Mucosa of descending colon (tissue), 3 donors: Measurements from ENCODE around the gene STAT5B. TPM values are rescaled to one million over a fixed set of nuclear protein-coding genes. Genes with fewer than 3 reads are reported as not detected.

Experiments
- ATAC-seq: fragments of 200-7000 bp; cut with Tn5 transposase; one replicate; pipeline ENCODE4 v1.9.1; 2020; ENCODE audit warnings: mild to moderate bottlenecking, moderate library complexity
- DNase-seq, 3 donors: peaks; one replicate each; pipeline ENCODE4 v3.0.0-alpha.2; 2020
- H3K36me3 ChIP-seq: fragments of 200-600 bp; one replicate; pipeline ENCODE4 v1.8.0; 2021; ENCODE audit warnings: low read depth, mild to moderate bottlenecking
- H3K4me1 ChIP-seq: fragments of 200-600 bp; one replicate; pipeline ENCODE4 v1.8.0; 2021; ENCODE audit warnings: low read depth, mild to moderate bottlenecking
- H3K4me3 ChIP-seq: fragments of 200-600 bp; one replicate; pipeline ENCODE4 v1.8.0; 2021; ENCODE audit warnings: mild to moderate bottlenecking
- H3K9me3 ChIP-seq: fragments of 200-600 bp; one replicate; pipeline ENCODE4 v1.8.0; 2021; ENCODE audit warnings: mild to moderate bottlenecking
- CTCF ChIP-seq: fragments of 200-600 bp; IDR thresholded peaks from one replicate; pipeline ENCODE4 v1.8.0; 2022; ENCODE audit warnings: antibody characterized with exemption, mild to moderate bottlenecking
- intact Hi-C, 2 donors: fragments of 100-400 bp; cut with DNase I in 1 of 2; cut with micrococcal nuclease in 1 of 2; formaldehyde crosslinking; loops; one replicate each; pipeline versions ENCODE4 v1.11.0 to v1.11.1; 2022; cut with DNase I, micrococcal nuclease
- total RNA-seq, 3 donors: library from RNA; stranded (reverse); fragmentation: NEBNext Ultra II Directional in 2 of 3; extraction: Animal tissue kit (Norgen Biotek cat#: 25700) in 2 of 3; gene quantifications; one replicate each; pipeline versions ENCODE4 v1.2.1 to v1.2.4, GENCODE V29; 2021 to 2023
- donor health status: DM: no; HTN: no; CAD: no; lungs with moderate emphysema.
- donor health status: DM: no; HTN: no; CAD: no.
- donor health status: DM: no; HTN: yes; CAD: no.

The STAT5B gene
- total RNA-seq, 3 donors from 2014 or later: 30.1 to 93.0 (median 32.2) TPM

DNA sequence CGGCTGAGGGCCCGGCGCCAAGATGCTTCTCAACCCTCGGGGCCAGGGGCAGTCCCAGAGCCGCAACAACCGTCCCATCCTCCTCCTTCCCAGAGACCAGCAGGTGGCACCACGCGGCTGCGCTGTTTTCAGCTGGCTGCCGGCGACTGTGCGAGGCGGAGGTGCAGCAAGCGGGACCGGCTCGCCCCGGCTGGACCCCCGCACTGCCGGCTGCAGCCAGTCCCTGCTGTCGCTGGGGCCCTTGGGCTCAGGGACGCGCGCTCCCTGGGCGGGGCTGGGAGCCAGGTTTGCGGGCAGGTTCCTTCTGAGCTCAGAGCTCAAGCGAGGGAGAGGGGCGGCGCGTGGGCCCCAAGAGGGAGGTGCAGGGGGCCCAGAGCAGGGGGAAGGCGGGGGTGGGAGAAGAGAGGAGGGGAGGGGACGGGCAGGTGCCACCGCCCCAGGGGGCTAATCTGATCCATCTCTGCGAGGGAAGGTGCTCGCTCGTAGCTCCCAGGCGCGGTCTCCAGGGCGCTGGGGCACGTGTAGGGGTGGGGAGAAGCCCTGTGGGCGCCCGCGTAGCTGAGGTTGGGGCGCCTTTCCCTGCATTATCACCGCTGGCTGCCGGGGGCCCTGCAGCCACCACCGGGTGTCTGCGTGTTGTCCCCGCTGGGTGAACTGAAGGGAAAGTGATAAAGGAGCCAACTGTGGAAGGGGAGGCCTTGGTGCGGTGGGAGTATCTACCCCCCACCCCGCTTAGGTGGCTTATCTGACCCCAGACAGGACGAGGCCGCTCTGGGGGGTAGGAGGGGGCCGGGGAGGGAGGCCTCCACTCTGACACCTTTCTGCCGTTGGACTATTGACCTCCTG is 36.3 kb upstream of the STAT5B start:
- peaks cover 14% of the 10 kb centered on the region for H3K4me1 ChIP-seq
- ATAC-seq: peak; percentile 81
- peaks cover 6% of the 10 kb centered on the region for H3K36me3 ChIP-seq
- peak; percentile 76 to 88 (median 83) for DNase-seq
- H3K9me3 ChIP-seq: no peaks in the 10 kb centered on the region
- H3K4me3 ChIP-seq: no peak overlapping the region
- TF ChIP-seq CTCF: peak; percentile 36
- intact Hi-C loops: no loop called here

DNA sequence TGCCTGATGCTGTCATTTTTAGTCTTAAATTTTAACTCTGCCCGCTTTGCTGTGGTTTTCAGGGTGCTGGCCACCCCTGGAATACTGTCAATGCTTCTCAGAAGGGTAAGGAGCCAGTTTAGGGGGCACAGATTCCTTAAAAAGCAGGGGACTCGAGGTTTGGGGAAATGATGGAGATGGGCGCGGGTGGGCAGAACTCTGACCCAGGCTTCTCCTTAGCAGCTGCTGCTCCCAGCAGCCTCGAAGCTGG is 35.8 kb upstream of the STAT5B start:
- DNase-seq: no peak
- Histone ChIP-seq H3K9me3 (no peaks in the 10 kb centered on the region), H3K4me3 (no peak overlapping the region), H3K4me1 (peaks cover 14% of the 10 kb centered on the region), H3K36me3 (peaks cover 6% of the 10 kb centered on the region)
- intact Hi-C loops: no loop called here
- no peak for TF ChIP-seq CTCF
- no peak for ATAC-seq

- Histone ChIP-seq H3K4me1 (peaks cover 14% of the 10 kb centered on the region), H3K9me3 (no peaks in the 10 kb centered on the region), H3K36me3 (peaks cover 6% of the 10 kb centered on the region), H3K4me3 (no peak overlapping the region)
- DNase-seq (peak; percentile 63 to 85 (median 64)), ATAC-seq (peak; percentile 48)
- intact Hi-C loops: no loop called here
- TF ChIP-seq CTCF: no peak
Observed at GRCh38 chr17:42311240-42312034, 35.2 kb upstream of the STAT5B start.

DNA sequence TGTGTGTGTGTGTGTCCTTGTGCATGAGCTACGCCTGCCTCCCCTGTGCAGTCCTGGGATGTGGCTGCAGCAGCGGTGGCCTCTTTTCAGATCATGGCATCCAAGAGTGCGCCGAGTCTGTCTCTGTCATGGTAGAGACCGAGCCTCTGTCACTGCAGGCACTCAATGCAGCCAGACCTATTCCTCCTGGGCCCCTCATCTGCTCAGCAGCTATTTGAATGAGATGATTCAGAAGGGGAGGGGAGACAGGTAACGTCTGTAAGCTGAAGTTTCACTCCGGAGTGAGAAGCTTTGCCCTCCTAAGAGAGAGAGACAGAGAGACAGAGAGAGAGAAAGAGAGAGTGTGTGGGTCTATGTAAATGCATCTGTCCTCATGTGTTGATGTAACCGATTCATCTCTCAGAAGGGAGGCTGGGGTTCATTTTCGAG is 34.6 kb upstream of the STAT5B start:
- no peak overlapping the region for H3K4me3 ChIP-seq
- peaks cover 6% of the 10 kb centered on the region for H3K36me3 ChIP-seq
- peaks cover 14% of the 10 kb centered on the region for H3K4me1 ChIP-seq
- no peak for ATAC-seq
- no peak for TF ChIP-seq CTCF
- intact Hi-C loops: no loop called here
- DNase-seq: no peak
- no peaks in the 10 kb centered on the region for H3K9me3 ChIP-seq

DNA sequence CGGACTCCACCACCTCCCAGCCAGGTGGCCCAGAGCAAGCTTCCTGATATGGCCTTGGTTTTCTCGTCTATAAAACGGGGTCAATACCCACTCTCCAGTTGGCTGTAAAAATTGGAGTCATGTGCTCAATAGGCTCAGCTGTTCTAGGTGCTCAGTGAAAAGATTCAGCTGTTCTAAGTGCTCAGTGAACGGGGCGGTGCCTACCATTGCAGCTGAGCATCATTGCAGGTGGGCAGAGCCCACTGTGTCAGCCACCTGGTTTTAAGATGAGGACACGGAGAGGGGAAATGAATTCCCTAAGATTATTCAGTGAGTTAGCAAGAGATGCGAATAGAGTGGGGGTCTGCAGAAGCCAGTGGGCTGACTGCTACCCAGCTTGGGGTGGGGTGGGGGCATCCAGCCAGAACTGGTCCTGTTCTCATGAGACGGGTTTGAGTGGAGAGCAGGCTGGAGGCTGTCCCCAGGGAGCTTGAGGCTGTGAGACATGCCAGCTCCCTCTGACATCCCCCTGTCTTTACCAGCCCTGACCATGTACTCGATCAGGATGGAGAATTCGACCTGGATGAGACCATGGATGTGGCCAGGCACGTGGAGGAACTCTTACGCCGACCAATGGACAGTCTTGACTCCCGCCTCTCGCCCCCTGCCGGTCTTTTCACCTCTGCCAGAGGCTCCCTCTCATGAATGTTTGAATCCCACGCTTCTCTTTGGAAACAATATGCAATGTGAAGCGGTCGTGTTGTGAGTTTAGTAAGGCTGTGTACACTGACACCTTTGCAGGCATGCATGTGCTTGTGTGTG is 34.0 kb upstream of the STAT5B start:
- ATAC-seq (no peak), DNase-seq (no peak)
- Histone ChIP-seq H3K4me1 (peaks cover 14% of the 10 kb centered on the region), H3K9me3 (no peaks in the 10 kb centered on the region), H3K36me3 (peaks cover 4% of the 10 kb centered on the region), H3K4me3 (no peak overlapping the region)
- intact Hi-C loops: no loop called here
- TF ChIP-seq CTCF: no peak
